NCI-H526 (cell line): ENCODE results near the gene MRPL46.
"Not testable (repeated sequence)": the region's sequence is repeated elsewhere in the genome, so short reads cannot be mapped to it uniquely, and the experiment has no call there.

Experiments
- DNase-seq, 2 experiments: peaks; one replicate each; lab custom pipeline; 2025; lab: John Stamatoyannopoulos, UW

MRPL46 gene

DNA sequence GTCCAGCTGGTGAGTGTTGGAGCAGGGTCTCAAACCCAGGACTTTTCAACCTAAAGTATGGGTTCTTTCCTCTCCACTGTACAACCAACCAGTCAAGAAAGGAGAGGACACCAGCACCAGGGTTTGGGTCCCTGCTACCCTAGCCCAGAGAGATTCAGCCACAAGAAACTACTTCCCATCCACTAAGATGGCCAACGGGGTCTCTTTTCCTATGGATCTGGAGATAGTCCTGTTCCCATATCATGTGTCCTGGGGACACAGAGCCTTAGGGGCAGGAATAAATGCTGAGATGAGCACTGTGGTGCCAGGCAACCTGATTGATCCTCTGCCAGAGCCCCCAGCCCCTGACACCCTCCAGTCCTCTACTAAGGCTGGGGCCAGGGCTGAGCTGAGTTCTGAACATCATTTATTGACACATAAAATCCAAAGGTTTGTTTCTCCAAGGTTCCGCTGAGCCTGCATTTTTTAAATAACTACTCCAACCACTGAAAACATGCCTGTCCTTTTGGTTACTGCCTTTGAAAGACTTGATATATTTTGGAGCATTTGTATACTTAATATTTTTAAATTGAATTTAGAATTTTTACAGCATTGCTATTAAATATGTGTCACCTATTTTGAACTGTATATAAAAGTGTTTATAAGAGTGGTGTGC lies 26.0 kb downstream of the MRPL46 start:
- DNase-seq, result no peak

DNA sequence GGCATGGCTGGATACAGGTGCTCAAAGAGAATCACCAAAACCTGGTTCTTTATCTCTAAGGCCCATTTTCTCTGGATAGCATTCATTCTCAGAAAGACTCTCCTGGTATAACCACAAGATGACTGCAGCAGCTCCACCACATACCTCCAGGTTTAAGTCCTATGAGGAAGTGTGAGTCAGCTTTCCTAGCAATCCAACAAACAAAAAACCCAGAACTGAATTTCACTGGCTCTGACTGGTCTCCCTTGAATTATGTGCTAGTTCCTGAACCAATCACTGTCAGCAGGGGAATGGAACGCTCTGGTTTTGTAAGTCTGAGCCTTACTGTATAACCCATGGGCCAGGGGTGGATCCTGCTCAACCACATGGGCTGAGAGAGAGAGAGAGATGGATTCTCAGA lies 27.2 kb downstream of the MRPL46 start:
- no peak for DNase-seq

DNA sequence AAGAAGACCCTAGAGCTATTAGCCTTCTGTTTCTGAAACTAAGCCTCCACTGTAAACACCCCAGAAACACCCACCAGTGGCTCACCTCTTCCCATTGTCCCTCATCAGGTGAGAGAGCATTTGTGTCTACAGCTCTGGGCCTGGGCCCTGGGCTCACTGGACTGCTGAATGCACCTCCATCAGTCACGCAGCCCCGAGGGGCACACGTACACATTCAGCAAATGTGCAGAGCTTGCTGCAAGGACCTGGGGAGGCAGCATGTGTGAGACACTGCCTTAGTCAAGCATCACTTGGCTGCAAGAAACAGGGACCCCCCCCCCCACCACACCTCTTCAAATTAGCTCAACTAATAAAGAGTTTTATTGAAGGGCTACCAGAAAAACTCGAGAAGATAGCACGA lies 29.0 kb downstream of the MRPL46 start:
- DNase-seq, result no peak

DNA sequence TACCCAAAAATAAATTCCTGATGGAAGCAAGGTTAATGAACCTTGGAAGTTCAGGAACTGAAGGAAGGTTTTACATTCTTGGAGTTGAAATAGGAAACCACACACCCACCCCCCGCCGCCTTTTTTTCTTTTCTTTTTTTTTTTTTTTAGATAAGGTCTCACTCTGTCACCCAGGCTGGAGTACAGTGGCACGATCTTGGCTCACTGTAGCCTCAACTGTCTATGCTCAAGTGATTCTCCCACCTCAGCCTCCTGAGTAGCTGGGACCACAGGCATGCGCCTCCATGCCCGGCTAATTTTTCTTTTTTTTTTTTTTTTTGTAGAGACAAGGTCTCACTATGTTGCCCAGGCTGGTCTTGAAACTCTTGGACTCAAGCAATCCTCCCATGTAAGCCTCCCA lies 33.1 kb downstream of the MRPL46 start:
- DNase-seq, result not testable (repeated sequence)

DNA sequence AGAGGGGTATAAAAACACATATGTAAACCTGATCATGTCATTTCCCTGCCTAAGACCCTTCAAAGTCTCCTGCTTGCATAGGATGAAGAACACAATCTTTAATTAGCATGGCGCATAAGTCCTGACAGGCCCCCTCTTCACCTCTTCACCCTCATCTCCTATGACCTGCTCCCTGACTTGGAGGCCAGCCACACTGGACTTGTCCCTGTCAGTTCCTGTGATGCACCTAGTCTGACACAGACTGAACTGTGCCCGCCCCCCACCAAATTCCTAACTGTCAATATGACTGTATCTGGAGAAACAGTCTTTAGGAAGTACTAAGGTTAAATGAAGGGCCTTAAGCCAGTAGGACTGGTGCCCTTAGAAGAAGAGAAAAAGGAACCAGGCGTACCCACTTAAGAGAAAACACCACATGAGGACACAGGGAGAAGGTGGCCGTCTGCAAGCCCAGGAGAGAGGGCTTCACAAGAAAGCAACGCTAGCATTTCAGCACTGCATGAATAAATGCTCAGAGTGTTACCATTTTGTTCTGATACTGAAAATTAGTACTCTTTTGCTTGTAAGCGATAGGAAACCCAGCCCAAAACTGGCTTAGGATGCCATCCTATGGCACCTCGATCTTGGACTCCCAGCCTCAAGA lies 34.0 kb downstream of the MRPL46 start:
- DNase-seq, result no peak

DNA sequence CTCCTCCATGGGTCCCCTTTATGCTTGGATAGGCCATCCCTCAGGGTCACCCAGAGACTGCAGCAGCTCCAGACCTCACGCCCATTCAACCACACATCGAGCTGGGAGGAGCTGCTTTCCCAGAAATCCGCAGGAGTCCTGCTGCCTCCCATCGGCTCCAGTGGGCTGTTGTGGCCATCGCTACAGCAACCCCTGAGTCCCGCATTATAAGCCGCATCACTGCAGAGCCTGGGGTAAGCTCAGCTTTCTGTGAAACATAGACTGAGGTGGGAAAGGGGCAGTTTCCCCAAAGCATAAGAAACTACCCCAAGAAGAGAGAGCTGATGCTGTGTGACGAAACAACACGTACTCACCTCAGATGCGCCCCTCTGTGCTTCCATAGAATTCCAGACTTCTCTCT lies 35.7 kb downstream of the MRPL46 start:
- DNase-seq, result no peak

DNA sequence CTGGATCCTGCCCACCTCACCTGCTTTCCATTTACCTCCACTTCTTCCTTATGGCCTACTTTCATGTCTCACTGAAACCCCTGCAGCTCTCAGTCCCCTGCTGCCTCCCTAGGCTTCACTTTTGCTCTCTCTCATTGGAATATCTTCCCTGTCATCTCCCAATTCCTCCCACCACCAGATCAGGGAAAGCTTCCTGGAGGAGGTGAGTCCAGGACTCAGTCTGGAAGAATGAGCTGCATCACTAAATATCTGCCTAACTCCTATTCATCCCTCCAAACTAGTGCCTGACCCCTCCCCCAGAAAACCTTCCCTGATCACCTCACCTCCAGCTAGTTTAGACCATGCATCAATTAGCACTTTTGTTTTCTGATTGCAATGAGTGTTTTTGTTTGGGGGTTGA lies 37.1 kb downstream of the MRPL46 start:
- DNase-seq, result no peak

DNA sequence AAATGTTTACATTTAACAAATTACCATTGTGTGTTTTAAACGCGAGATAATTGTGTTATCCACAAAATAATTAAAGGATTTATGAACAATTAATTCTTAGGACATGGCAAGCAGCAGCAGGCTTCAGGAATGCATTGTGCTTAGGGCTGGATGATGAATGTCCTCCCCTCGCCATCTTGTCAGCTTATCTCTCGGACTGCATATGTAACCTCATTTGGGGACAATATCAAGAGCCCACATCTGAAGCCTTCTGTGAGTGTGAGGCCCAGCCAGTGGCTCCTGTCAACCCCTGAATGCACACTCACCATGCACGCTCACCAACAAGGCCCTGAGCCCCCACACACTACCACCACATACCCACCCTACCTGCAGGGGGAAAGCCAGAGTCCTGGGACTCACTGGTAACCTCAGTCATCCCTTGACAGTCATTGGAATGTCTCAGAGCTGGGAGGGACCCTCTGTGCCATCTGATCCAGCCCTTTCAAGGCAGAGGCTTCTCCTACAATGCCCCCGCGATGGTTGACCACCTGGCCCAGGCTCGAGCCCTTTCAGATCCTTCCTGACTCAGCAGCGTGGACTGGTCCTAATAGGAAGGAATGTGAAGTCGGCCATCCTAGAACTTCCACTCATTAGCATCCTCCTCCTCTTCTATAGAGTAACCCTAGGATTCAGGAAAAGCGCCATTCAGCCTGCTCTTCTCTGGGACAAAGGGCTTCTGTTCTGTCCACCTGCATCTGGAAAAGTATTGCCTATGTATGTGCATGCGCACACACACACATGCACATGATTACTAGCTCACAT lies 38.2 kb downstream of the MRPL46 start:
- no peak for DNase-seq

DNA sequence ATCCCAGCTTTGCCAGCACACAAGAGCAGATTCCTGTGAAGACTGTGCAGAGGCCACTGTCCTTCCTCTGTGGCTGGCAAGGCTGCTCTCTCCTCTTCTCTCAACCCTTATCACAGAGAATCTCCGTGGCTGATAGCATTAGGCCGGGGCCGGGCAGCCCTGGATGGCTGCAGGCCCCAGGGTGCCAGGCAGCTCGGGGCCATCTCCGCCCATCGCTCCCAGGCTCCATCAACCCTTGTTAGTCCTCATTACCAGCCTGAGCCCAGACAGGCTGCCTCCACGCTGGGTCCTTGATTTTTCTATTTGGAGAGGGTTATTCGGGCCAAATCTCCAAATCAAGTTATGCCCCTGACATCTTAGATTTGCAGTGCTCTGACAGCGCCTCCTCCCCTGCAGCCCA lies 39.1 kb downstream of the MRPL46 start:
- DNase-seq, result no peak

DNA sequence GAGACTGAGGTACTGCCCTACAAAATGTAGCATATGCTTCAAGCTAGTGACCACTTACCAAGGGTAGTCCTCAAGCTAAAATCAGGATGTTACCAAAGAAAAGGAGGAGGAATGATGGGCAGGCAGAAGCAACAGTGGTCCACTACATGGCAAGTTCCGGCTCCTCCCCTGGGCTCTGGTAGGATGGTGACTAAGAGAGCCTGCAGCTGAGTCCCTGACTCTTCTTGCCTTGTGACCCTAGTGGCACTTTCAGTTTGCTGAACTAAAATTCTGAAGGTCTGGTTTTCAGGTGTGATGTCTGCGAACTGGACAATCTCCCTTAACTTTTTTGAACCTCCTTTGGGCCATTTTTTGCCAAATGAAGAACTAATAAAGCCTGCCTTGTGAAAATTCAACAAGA lies 40.9 kb downstream of the MRPL46 start:
- no peak for DNase-seq

DNA sequence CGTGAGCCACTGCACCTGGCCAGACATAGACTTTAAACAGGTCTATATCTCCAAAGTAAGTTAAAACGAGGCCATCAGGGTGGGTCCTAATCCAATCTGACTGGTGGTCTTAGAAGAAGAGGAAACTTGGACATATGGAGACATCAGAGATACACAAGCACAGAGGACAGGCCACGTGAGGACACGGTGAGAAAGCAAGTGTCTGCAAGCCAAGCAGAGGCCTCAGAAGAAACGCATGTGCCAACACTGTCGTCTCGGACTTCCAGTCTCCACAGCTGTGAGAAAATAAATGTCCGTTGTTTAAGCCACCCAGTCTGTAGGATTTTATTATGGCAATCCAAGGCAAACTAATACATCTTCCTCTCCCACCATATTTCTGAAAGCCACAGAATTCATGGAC lies 43.9 kb downstream of the MRPL46 start:
- no peak for DNase-seq

DNA sequence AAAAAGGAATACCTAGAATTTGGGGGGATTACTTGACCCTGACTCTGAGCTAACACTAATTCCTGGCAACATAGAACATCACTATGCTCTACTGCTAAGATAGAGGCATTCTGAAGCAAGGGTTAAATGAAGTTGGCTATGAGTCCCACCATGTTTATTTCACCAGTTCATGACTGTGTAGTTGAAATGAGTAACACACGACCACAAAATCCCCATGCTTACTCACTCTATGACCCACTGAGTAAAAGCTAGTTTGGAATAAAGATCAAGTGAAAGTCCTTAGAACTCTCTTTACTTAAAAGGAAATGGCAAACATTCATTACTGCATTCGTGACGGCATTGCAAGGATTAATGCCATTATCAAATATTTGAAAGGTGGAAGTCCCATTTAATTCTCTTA lies 47.4 kb downstream of the MRPL46 start:
- no peak for DNase-seq
